HG02571 (cell line): ENCODE data around the gene SPRYD7.
"Not testable (repeated sequence)": the region's sequence is repeated elsewhere in the genome, so short reads cannot be mapped to it uniquely, and the experiment has no call there.

Experiments
- ATAC-seq: cut with Tn5 transposase; IDR thresholded peaks from one replicate; pipeline ENCODE4 v1.9.1; 2021; ENCODE audit warnings: mild to moderate bottlenecking, moderate library complexity; ENCODE audit not compliant: unreplicated experiment

Gene SPRYD7

GRCh38 chr13:49936075-49936967 lies at the start of gene SPRYD7:
Gene SPRYD7 (minus strand): TSS chr13:49936340. CDS start chr13:49936235, 105 bp downstream.
- peak; percentile 99 for ATAC-seq

GRCh38 chr13:49985129-49985528 lies 49.0 kb upstream of the SPRYD7 start:
- no peak for ATAC-seq

GRCh38 chr13:49980266-49980665 lies 44.1 kb upstream of the SPRYD7 start:
- no peak for ATAC-seq

GRCh38 chr13:49977992-49978391 lies 41.9 kb upstream of the SPRYD7 start:
- no peak for ATAC-seq

- no peak for ATAC-seq
Observed at GRCh38 chr13:49976314-49977258, 40.4 kb upstream of the SPRYD7 start.

- no peak for ATAC-seq
Observed at GRCh38 chr13:49975826-49976225, 39.7 kb upstream of the SPRYD7 start.

DNA sequence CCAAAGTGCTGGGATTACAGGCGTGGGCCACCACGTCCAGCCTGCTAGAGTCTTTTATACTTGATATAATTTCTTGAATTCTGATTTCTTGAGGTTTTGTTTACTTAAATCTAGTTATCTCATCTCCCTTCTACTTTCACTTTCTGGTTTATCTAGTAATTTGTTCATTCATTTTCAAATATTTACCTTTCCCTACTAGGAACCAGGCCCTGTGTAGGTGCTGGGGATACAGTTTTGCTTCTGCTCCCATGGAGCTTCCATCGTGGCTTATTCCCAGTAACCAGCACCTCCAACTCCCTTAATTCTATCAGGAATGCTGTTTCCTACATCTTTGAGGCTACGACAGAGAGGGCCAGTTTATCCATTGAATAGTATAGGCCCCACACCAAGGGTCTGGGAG lies 36.6 kb upstream of the SPRYD7 start:
- ATAC-seq = no peak

GRCh38 chr13:49967456-49967855 lies 31.3 kb upstream of the SPRYD7 start:
- no peak for ATAC-seq

- ATAC-seq = no peak
Observed at GRCh38 chr13:49958321-49958720, 22.2 kb upstream of the SPRYD7 start.

- ATAC-seq = no peak
Observed at GRCh38 chr13:49956131-49956530, 20.0 kb upstream of the SPRYD7 start.

GRCh38 chr13:49954674-49955455 lies 18.7 kb upstream of the SPRYD7 start:
- no peak for ATAC-seq

GRCh38 chr13:49953560-49953959 lies 17.4 kb upstream of the SPRYD7 start:
- no peak for ATAC-seq

- no peak for ATAC-seq
Observed at GRCh38 chr13:49951754-49952535, 15.8 kb upstream of the SPRYD7 start.

DNA sequence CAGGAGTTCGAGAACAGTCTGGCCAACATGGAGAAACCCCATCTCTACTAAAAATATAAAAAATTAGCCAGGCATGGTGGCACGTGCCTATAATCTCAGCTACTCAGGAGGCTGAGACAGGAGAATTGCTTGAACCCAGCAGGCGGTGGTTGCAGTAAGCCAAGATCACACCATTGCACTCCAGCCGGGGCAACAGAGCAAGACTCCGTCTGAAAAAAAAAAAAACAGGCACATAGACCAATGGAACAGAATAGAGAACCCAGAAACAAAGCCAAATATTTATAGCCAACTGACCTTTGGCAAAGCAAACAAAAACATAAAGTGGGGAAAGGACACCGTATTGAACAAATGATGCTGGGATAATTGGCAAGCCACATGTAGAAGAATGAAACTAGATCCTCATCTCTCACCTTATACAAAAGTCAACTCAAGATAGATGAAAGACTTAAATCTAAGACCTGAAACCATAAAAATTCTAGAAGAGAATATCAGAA lies 12.7 kb upstream of the SPRYD7 start:
- not testable (repeated sequence) for ATAC-seq

DNA sequence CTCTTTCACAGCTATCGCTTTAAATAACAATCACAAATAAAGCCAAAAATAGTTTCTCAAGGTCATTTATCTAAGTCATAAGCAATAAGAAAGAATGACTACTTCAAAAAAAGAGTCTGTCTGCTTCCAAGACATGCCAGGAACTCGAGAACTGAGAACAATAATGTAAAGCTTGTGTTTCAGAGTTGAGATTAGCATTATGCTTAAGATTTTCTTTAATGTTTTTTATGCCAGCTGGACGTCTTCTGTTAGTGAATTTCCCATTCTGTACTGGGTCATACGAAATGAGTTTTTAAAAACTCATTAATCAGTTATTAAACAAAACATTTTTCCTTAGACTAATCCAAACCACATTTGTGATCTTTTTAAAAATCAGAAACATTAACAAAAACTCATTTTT lies 3.2 kb upstream of the SPRYD7 start:
- ATAC-seq = no peak

GRCh38 chr13:49938921-49939320 lies 2.8 kb upstream of the SPRYD7 start:
- no peak for ATAC-seq

DNA sequence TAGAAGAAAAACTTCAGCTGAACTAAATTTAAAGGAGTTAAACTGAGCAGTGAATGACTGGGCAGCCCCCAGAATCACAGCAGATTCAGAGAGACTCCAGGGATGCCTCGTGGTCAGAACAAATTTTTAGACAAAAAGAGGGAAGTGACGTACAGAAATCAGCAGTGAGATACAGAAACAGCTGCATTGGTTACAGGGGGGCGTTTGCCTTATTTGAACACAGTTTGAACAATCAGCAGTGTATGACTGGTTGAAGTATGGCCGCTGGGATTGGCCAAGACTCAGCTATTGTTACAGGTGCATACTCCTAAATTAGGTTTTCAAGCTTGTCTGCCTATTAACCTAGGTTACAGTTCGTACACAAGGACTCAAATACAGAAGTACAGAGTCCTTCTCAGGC lies 2.2 kb upstream of the SPRYD7 start:
- ATAC-seq = no peak

DNA sequence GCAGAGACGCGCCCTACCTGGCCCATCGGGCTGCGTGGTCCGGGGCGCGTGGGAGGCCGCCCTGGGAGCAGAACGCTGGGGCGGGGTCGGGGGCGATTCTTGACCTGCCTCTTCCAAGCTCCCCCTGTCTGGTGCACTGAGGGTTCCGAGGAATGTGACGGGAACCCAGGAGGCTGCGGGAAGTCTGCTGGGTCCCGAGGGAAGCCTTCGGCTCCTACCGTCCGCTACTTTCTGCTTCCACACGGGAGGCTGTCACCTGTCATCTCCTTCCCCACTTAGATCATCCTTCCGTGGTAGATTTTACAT lies 781 bp upstream of the SPRYD7 start:
- no peak for ATAC-seq

GRCh38 chr13:49935171-49936074 lies 717 bp downstream of the SPRYD7 start:
- peak; percentile 33 for ATAC-seq
